Activated CD4-positive, alpha-beta T cell treated with anti-CD3 and anti-CD28 coated beads, Interleukin-2, amount 50 U/mL, for 1 hour (primary cell): ENCODE measurements around the gene BUB1B.
A peak's percentile ranks its signal among the peaks of the same experiment; 100 is the strongest.

Experiments used
- DNase-seq: peaks from one replicate; pipeline ENCODE4 v3.0.0-alpha.2; 2020

Gene BUB1B

GRCh38 chr15:40183636-40184463 lies 23.0 kb downstream of the BUB1B start:
- DNase-seq, result no peak

- no peak for DNase-seq
These were observed 29.7 kb downstream of the BUB1B start for GRCh38 chr15:40190591-40190990.

DNA sequence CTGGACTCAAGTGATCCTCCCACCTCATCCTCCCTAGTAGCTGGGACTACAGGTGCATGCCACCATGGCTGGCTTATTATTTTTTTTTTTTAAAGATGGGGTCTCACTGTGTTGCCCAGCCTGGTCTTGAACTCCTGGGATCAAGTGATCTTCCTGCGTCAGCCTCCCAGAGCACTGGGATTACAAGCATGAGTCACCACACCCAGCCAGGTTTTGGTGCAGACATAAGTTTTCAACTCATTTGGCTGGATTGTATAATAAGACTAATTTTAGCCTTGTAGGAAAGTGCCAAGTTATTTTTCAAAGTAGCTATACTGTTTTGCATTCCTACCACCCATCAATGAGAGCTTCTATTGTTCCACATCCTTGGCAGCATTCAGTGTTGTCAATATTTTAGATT lies 32.1 kb downstream of the BUB1B start:
- no peak for DNase-seq

GRCh38 chr15:40197434-40197833 lies 36.6 kb downstream of the BUB1B start:
- no peak for DNase-seq

- DNase-seq, result no peak
These were observed 37.7 kb downstream of the BUB1B start for GRCh38 chr15:40198355-40199085.

GRCh38 chr15:40204100-40204499 lies 43.2 kb downstream of the BUB1B start:
- no peak for DNase-seq

- peak; percentile 16 for DNase-seq
These were observed 56.4 kb downstream of the BUB1B start for GRCh38 chr15:40217166-40217824.

DNA sequence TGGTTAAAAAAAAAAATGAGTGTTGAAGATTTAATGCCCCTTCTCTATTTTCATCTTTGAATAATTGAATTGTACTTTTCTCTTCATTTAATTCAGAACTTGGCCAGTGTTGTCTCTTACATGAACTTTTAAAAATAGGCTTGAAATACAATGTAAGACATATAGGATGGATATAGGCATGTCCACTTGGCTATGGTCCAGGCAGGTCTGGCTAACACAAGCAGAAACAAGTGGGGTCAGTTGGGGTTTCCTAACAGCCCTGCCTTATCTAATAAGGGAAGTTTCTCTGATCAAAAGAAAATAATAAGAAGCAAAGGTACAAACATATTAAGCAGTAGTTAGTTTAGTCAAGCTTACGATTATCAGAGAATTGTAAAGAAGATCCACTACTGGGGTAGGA lies 58.9 kb downstream of the BUB1B start:
- DNase-seq, result no peak

DNA sequence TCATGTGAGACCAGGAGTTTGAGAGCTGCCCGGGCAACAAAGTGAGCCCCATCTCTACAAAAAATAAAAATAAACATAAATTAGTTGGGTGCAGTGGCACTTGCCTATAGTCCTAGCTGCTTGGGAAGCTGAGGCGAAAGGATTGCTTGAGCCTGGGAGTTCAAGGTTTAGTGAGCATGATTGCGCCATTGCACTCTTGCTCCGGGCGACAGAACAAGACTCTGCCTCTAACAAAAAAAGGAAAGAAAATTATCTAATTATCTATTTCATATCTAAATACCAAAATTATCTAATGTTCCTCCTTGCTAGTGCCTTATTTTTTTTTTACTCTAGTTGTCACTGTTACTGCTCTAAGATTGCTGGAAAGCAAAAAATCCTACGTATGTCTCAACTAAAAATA lies 61.3 kb downstream of the BUB1B start:
- DNase-seq, result no peak

DNA sequence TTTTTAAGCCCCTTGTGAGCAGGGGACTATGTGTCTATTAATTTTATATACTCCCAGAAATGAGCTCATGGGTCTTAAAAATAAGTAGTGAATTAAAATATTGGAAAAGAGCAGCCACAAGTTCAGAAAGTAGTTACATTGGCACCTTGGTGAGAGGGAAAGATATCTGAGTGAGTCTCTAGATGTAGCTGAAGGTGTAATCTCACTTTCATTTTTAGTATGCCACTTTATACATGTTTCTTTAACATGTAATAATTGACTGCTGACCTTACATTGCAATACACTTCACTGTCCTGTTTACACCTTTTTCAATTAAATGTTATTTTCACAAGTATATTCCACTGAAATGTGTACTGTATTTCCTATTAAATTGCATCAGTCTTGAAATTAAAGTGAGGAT lies 65.9 kb downstream of the BUB1B start:
- DNase-seq, result no peak

- DNase-seq, result no peak
These were observed 68.4 kb downstream of the BUB1B start for GRCh38 chr15:40229316-40229715.

DNA sequence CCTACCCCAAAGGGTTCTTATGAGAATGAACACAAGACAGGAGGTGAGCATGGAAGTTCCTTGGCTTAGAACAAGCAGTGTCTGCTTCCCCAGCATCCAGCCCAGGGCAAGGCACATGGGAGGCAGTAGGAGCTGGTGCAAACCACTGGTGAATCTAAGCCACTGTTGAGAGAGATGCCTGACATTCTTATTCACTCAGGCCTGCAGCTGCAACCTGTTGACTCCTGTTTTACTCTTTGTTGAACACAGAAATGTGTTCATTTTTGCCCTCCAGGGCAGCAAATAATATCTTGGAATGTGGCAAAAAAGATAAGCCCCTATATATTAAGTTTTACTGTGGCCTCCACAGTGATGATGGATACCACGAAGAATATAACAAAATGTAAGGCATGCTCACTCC lies 69.1 kb downstream of the BUB1B start:
- no peak for DNase-seq

- no peak for DNase-seq
These were observed 71.8 kb downstream of the BUB1B start for GRCh38 chr15:40232625-40233070.

DNA sequence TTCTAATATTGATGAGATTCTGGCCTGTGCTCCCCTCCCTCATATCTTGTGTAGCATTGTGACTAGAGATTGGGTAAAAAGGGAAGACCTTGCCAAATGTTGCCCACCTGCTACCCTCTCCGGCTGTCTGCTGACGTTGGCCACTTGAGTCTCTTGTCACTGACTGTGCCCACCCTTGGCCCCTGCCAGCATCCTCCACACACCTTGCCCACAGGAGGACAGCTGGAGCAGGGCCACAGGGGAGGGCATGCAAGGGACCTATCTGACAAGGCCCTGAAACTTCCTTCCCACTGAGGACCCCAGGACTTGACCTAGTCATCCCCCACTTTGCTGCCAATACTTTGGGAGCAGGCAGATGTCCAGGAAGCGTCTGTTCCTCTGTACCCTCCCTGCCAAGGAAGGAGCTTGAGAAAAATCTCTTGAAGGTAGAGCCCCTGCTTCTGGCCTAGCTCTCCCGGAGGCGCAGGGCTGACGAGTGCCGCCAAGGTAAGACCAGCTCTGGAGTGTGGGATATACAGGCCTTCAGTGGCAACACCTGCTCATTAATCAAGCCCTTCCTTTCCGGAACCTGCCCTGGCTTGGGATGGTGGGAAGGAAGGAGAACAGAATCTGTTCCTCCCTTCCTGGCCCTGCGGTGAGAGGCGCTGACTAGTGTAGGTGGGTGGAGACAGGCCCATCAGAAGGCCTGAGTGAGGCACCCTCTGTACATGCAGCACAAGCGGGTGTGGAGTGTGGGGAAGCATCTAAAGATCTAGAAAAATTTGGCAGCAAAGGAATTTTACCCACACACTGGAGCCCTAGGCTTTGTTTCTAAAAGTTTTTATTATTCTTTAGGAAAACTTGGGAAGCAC lies 73.1 kb downstream of the BUB1B start:
- DNase-seq, result no peak

DNA sequence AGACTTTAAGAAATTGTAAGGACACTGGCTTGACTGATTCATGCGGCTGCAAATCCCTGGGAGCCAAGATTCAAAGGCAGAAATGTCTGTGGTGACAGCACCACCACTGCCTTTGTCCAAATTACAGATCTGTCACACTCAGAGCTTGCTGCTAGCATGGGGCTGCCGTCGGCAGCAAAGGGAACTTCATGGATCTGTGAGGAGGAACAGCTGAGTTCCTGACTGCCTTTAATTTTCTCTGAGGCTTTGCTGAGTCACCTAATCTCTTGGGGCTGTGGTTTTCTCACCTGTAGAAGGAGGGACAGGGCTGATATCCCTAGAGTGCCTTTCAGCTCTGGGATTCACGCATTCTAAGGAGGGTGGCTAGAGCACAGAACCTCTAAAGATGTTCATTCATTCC lies 73.9 kb downstream of the BUB1B start:
- DNase-seq, result no peak

DNA sequence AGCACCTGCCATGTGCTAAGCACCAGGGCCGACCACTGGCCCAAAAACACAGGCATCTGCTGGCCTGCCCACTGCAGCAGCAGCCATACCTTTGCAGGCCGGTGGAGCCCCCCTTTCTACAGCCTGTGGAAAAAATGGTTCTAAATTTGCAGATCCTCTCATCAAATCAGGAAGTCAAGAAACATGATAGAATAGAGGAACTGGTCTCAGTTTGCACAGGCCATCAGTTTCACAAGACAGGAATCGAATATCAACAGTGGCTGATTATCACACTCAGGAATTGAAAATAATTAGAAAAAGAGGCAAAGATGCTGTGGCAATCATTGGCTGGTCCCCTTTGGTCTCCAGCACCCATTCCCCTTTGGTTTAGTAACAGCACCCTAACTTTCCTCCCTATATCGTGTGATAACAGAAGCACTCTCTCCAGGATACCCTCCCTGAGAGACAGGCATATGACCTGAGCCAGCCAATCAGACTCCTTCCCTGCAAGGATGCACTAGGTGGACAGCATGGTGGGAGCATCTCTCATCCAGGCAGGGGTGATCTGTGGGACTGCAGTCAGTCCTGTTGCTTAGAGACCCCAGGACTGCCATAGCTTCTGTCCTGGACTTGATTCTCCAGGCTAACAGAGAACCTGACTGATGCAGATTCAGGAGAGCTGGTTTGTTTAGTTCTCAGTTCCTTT lies 74.5 kb downstream of the BUB1B start:
- DNase-seq, result no peak

DNA sequence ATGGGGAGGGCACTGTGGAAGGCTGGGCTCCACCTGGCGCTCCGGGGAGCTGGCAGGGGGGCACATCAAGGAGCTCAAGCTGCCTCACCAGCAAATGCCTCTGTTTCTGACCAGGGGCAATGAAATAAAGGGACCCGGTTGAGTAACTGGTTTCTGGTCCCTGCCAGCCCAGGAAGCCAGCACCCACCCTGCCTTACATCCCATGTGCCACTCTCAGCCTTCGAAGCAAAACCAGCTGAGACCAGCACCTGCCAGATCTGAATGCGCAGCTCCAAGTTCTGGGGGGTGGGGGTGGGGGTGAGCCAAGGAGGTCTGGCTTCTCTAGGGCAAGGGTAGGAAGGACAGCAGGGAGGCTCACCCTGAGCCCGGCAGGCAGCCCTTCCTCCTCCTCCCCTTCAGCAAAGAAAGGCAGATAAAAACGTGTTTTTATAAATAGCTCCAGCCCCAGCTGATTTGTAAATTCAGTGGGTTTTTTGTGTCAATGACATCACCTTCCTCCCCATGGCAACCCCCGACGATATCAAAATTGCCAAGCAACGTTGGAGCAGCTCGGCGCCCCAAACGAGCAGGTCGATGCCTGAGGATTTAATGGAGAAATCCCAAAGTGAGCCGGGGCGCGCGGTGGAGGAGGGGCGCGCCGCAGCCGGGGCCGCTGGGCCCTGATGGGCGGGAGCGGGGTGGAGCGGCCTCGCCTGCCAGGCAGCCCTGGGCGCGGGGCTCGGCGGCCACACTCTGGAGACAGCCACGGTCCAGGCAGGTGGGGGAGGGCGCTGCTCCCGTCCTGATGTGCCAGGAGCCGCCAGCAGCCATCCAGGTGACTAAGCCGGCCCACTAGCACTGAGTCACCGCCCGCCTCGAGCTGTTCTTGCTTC lies 77.9 kb downstream of the BUB1B start, which contains the start of gene PAK6:
PAK6 (plus strand) TSS at position 532 of the 872 bp plus-strand sequence. CDS start 25,723 bp downstream, outside the sequence.
- DNase-seq, result no peak

DNA sequence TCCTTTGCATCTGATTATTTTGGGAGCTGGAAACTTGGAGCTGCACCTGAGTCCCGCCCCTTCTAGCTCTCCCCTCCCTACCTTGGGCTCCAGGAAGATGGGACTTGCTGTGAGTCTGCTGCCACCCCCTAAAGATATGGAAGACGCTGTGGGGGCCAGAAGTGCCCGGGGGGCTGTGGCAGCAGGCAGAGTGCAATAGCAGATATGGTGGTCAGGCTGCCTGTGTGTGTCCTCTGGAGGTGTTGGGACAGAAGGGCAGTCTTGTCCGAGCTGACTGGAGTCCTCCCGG lies 78.5 kb downstream of the BUB1B start:
- DNase-seq, result no peak

GRCh38 chr15:40239693-40240618 lies 79.1 kb downstream of the BUB1B start:
- no peak for DNase-seq

DNA sequence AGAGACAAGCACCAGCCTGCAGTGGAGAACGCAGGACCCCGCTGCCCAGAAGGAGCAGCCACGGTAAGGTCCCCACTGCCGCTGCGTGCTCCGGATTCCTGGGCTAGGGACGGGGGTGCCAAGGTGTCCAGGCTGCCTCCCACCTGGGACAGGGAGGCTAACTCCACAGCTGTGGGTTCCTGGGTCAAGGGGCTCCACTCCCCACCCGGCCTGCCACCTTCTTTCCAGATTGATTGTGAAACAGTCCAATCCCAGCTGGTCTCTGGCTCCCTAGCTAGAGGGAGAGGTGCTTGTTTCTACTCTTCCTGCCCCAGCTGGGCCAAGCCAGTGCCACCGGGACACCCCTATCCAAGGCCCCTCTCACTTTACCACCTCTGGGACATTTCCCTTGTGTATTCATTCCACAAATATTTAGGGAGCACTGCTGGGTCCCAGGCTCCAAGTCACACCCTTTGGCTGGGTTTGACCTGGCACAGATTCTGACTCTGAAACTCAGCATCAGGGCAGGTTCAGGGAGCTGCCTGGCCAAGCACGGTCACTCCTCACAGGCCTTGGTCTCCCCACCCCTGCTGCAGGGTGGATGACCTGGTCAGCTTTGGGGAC lies 79.9 kb downstream of the BUB1B start:
- no peak for DNase-seq
